HCT116 (cell line): Measurements from ENCODE around the gene OSBPL5.

Source experiments
- CEBPB ChIP-seq: IDR thresholded peaks from 2 replicates; pipeline ENCODE4 v1.6.1; 2012; ENCODE audit warnings: low read depth
- EGR1 ChIP-seq: IDR thresholded peaks from 2 replicates; pipeline ENCODE4 v1.6.1; 2012; ENCODE audit warnings: low read depth
- JUND ChIP-seq: IDR thresholded peaks from 2 replicates; pipeline ENCODE4 v1.6.1; 2012
- POLR2A ChIP-seq: IDR thresholded peaks from 2 replicates; pipeline ENCODE4 v1.7.0; 2011; ENCODE audit warnings: borderline replicate concordance; ENCODE audit not compliant: insufficient read depth, insufficient read length; ENCODE audit errors: extremely low read depth
- POLR2AphosphoS5 ChIP-seq: IDR thresholded peaks from 2 replicates; pipeline ENCODE4 v1.6.1; 2011; ENCODE audit warnings: mild to moderate bottlenecking, low read depth, low read length, moderate library complexity
- SIN3A ChIP-seq: IDR thresholded peaks from 2 replicates; pipeline ENCODE4 v1.6.1; 2012; ENCODE audit warnings: low read depth
- TF ChIP-seq, protein P1 (sequence below), 3 experiments: fragments of 200-600 bp in 1 of 3; sonication (generic) in 1 of 3; IDR thresholded peaks in 2 of 3; conservative IDR thresholded peaks in 1 of 3; 2 replicates each; pipeline ENCODE4 v1.5.1; 2012 to 2017; ENCODE audit warnings: low read depth in 2 of 3, low read length in 2 of 3, antibody characterized with exemption in 1 of 3, borderline replicate concordance in 1 of 3, control low read depth in 1 of 3, mild to moderate bottlenecking in 1 of 3, mixed read lengths in 1 of 3, mixed run types in 1 of 3, moderate library complexity in 1 of 3; ENCODE audit not compliant: insufficient read depth in 1 of 3
- TF ChIP-seq, protein P2 (sequence below): IDR thresholded peaks from 2 replicates; pipeline ENCODE4 v1.6.1; 2012

DNA sequence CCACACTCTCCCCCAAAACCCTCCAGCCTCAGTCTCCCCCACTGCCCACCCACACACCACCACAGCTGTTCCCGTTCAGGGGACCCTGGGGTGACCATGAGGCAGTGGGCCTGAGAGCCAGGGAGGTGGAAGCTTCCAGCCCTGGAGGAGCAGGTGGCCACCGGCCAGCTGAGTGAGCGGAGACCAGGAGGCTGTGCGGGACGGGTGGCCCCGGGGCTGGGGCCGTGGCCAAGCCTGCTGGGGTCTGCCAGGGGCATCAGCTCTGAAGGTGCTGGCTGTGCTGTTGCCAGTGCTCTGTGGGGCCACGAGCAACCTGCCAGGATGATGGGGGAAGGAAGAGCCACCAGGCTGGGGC, 26.0 kb downstream of the OSBPL5 start:
- TF ChIP-seq SIN3A (no peak), JUND (no peak), POLR2AphosphoS5 (no peak), EGR1 (no peak), CEBPB (no peak), POLR2A (no peak)
- TF ChIP-seq, protein P1, sequence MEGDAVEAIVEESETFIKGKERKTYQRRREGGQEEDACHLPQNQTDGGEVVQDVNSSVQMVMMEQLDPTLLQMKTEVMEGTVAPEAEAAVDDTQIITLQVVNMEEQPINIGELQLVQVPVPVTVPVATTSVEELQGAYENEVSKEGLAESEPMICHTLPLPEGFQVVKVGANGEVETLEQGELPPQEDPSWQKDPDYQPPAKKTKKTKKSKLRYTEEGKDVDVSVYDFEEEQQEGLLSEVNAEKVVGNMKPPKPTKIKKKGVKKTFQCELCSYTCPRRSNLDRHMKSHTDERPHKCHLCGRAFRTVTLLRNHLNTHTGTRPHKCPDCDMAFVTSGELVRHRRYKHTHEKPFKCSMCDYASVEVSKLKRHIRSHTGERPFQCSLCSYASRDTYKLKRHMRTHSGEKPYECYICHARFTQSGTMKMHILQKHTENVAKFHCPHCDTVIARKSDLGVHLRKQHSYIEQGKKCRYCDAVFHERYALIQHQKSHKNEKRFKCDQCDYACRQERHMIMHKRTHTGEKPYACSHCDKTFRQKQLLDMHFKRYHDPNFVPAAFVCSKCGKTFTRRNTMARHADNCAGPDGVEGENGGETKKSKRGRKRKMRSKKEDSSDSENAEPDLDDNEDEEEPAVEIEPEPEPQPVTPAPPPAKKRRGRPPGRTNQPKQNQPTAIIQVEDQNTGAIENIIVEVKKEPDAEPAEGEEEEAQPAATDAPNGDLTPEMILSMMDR (IDR thresholded peaks at IDR 0.05 in 2 of 3, conservative IDR thresholded peaks at IDR 0.05 in 1 of 3; ENCODE audit: borderline replicate concordance in 1 of 3, insufficient read depth in 1 of 3, low read depth in 2 of 3, low read length in 2 of 3) = no peak
- TF ChIP-seq, protein P2, sequence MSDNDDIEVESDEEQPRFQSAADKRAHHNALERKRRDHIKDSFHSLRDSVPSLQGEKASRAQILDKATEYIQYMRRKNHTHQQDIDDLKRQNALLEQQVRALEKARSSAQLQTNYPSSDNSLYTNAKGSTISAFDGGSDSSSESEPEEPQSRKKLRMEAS = no peak
